ENCODE data around the gene LRRC56.

GRCh38 chr11:563066-563811, 25.9 kb downstream of the LRRC56 start:
- TF ChIP-seq CTCF (conservative IDR thresholded peaks at IDR 0.05; ENCODE audit: low read depth, low read length) (no peak), EZH2 (IDR thresholded peaks at IDR 0.05; ENCODE audit: borderline replicate concordance, low read depth, low read length, poor library complexity, severe bottlenecking) (no peak)

All from A673 (cell line).